ENCODE data around the gene PCYOX1L. TPM values are rescaled to one million over a fixed set of nuclear protein-coding genes. Genes with fewer than 3 reads are reported as not detected.

The PCYOX1L gene
- total and polyA plus RNA-seq, 2 experiments from 2014 or later = 6.7 to 14.7 TPM

GRCh38 chr5:149323210-149323609 is 34.6 kb upstream of the PCYOX1L start (continued):
- TF ChIP-seq ZNF462 (CRISPR knock-in tag; IDR thresholded peaks at IDR 0.05) (no peak), CTCF (conservative IDR thresholded peaks at IDR 0.05; ENCODE audit: low read depth in 2 of 2) (no peak), CREB1 (CRISPR knock-in tag; IDR thresholded peaks at IDR 0.05; ENCODE audit: low read depth) (no peak), POLR2AphosphoS5 (IDR thresholded peaks at IDR 0.05; ENCODE audit: low read depth) (no peak), ZNF331 (CRISPR knock-in tag; IDR thresholded peaks at IDR 0.05; ENCODE audit: low read depth) (no peak), JUNB (IDR thresholded peaks at IDR 0.05; ENCODE audit: unreplicated experiment) (no peak), NANOG (IDR thresholded peaks at IDR 0.05; ENCODE audit: borderline replicate concordance) (no peak)

GRCh38 chr5:149323621-149324205 is 34.1 kb upstream of the PCYOX1L start:
- Histone ChIP-seq H4K20me1 (replicated peaks; ENCODE audit: insufficient read depth) (no peaks in the 10 kb centered on the region), H3K27ac (ENCODE audit: low read depth) (no peak overlapping the region), H3K9me2 (ENCODE audit: insufficient read depth) (no peaks in the 10 kb centered on the region), H2AFZ (no peak overlapping the region), H3K79me2 (replicated peaks; ENCODE audit: insufficient read depth) (no peaks in the 10 kb centered on the region), H3K4me1 (ENCODE audit: insufficient read depth) (no peaks in the 10 kb centered on the region), H3K4me3 (no peak overlapping the region), H3K4me2 (no peak overlapping the region), H3K36me3 (ENCODE audit: insufficient read depth) (no peaks in the 10 kb centered on the region), H3F3A (replicated peaks; ENCODE audit: low read depth) (no peaks in the 10 kb centered on the region), H3K27me3 (ENCODE audit: insufficient read depth) (no peaks in the 10 kb centered on the region)
- H3K9me3 Mint-ChIP-seq = no peaks in the 10 kb centered on the region
- H3K27me3 Mint-ChIP-seq (ENCODE audit: insufficient read depth, low read depth, poor library complexity) = no peaks in the 10 kb centered on the region
- H3K4me3 Mint-ChIP-seq = no peak overlapping the region
- peaks cover 8% of the 10 kb centered on the region for H3K4me1 Mint-ChIP-seq
- DNase-seq (ENCODE audit: low spot score) (no peak), ATAC-seq (no peak)
- no peak for TF ChIP-seq NANOG (IDR thresholded peaks at IDR 0.05; ENCODE audit: borderline replicate concordance)
- H3K36me3 Mint-ChIP-seq (ENCODE audit: low read depth) = no peaks in the 10 kb centered on the region
- H3K27ac Mint-ChIP-seq = no peak overlapping the region

Data from GM23338 (cell line).